Measurements from ENCODE around the gene NPRL2.

Gene NPRL2

GRCh38 chr3:50303013-50303815 lies 47.4 kb downstream of the NPRL2 start, which contains the start of gene HYAL1:
Gene HYAL1 (minus strand): TSS chr3:50303574. CDS start chr3:50302956, 618 bp downstream.
- no peak for DNase-seq

GRCh38 chr3:50302095-50303012 lies 48.2 kb downstream of the NPRL2 start:
- no peak for DNase-seq

- no peak for DNase-seq
Observed at GRCh38 chr3:50300681-50301254, 49.8 kb downstream of the NPRL2 start.

- DNase-seq: peak in 1 of 2 experiments; percentile 20
Observed at GRCh38 chr3:50299929-50300680, 50.5 kb downstream of the NPRL2 start.

GRCh38 chr3:50299638-50299928 lies 51.0 kb downstream of the NPRL2 start:
- DNase-seq: no peak

- peak; percentile 98 to 99 for DNase-seq
Observed at GRCh38 chr3:50298836-50299637, 51.5 kb downstream of the NPRL2 start, which contains the start of the genes HYAL3 and NAA80. Gene HYAL3 (minus strand): TSS chr3:50299405. CDS start chr3:50295602, 3,803 bp downstream. Gene NAA80 (minus strand): TSS chr3:50299405. CDS start chr3:50297463, 1,942 bp downstream.

- DNase-seq: no peak
Observed at GRCh38 chr3:50297896-50298725, 52.5 kb downstream of the NPRL2 start.

GRCh38 chr3:50297384-50297775 lies 53.2 kb downstream of the NPRL2 start:
- no peak for DNase-seq

Data from cerebellar nuclear complex (tissue), 1 donor.